ENCODE measurements around the gene USHBP1.

Gene USHBP1

GRCh38 chr19:17237747-17238706, 26.5 kb downstream of the USHBP1 start:
- no peak for DNase-seq

- no peak for DNase-seq
Measured at GRCh38 chr19:17236811-17237543, 27.6 kb downstream of the USHBP1 start.

- DNase-seq: peak; percentile 67
Measured at GRCh38 chr19:17235971-17236777, 28.4 kb downstream of the USHBP1 start.

- DNase-seq: peak; percentile 65
Measured at GRCh38 chr19:17235300-17235970, 29.1 kb downstream of the USHBP1 start.

- peak; percentile 36 for DNase-seq
Measured at GRCh38 chr19:17234911-17235299, 29.6 kb downstream of the USHBP1 start.

- no peak for DNase-seq
Measured at GRCh38 chr19:17232258-17232657, 32.3 kb downstream of the USHBP1 start.

GRCh38 chr19:17229890-17230289, 34.7 kb downstream of the USHBP1 start:
- no peak for DNase-seq

- no peak for DNase-seq
Measured at GRCh38 chr19:17227798-17228367, 36.7 kb downstream of the USHBP1 start.

GRCh38 chr19:17226002-17226933, 38.3 kb downstream of the USHBP1 start, which contains the start of gene OCEL1:
OCEL1 (plus strand) TSS chr19:17226226; CDS start chr19:17226248, 22 bp downstream.
- peak; percentile 98 for DNase-seq

GRCh38 chr19:17225053-17225452, 39.5 kb downstream of the USHBP1 start:
- no peak for DNase-seq

GRCh38 chr19:17220207-17220758, 44.3 kb downstream of the USHBP1 start:
- DNase-seq: peak; percentile 81

GRCh38 chr19:17219286-17219685, 45.3 kb downstream of the USHBP1 start:
- no peak for DNase-seq

GRCh38 chr19:17216058-17216670, 48.4 kb downstream of the USHBP1 start:
- no peak for DNase-seq

GRCh38 chr19:17215127-17215971, 49.2 kb downstream of the USHBP1 start, which contains the start of gene USE1:
USE1 (plus strand) TSS chr19:17215357; CDS start chr19:17215406, 49 bp downstream.
- peak; percentile 92 for DNase-seq

GRCh38 chr19:17214508-17215126, 49.9 kb downstream of the USHBP1 start:
- DNase-seq: no peak

- no peak for DNase-seq
Measured at GRCh38 chr19:17213334-17213733, 51.2 kb downstream of the USHBP1 start.

- DNase-seq: no peak
Measured at GRCh38 chr19:17211547-17212446, 52.7 kb downstream of the USHBP1 start.
